ENCODE results near the gene APOE.
"Not testable (repeated sequence)": the region's sequence is repeated elsewhere in the genome, so short reads cannot be mapped to it uniquely, and the experiment has no call there.

APOE gene

DNA sequence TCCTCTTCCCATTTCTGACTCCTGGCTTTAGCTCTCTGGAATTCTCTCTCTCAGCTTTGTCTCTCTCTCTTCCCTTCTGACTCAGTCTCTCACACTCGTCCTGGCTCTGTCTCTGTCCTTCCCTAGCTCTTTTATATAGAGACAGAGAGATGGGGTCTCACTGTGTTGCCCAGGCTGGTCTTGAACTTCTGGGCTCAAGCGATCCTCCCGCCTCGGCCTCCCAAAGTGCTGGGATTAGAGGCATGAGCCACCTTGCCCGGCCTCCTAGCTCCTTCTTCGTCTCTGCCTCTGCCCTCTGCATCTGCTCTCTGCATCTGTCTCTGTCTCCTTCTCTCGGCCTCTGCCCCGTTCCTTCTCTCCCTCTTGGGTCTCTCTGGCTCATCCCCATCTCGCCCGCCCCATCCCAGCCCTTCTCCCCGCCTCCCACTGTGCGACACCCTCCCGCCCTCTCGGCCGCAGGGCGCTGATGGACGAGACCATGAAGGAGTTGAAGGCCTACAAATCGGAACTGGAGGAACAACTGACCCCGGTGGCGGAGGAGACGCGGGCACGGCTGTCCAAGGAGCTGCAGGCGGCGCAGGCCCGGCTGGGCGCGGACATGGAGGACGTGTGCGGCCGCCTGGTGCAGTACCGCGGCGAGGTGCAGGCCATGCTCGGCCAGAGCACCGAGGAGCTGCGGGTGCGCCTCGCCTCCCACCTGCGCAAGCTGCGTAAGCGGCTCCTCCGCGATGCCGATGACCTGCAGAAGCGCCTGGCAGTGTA lies 2.7 kb downstream of the APOE start:
- Histone ChIP-seq H3K27ac (ENCODE audit: low read depth, low read length, poor library complexity, severe bottlenecking) (no peak overlapping the region), H3K4me3 (ENCODE audit: low read depth, low read length, poor library complexity, severe bottlenecking) (no peak overlapping the region), H3K4me2 (ENCODE audit: low read length) (no peak overlapping the region), H3K27me3 (ENCODE audit: insufficient read depth, low read length) (no peaks in the 10 kb centered on the region), H3K9ac (ENCODE audit: low read length) (no peak overlapping the region), H3K4me1 (ENCODE audit: insufficient read depth, low read length, severe bottlenecking) (peaks cover 4% of the 10 kb centered on the region), H3K36me3 (ENCODE audit: insufficient read depth, low read length) (peaks cover 7% of the 10 kb centered on the region; the same call in 1 of the 2 replicates), H4K20me1 (ENCODE audit: insufficient read depth, low read length) (no peaks in the 10 kb centered on the region), H2AFZ (ENCODE audit: low read length) (no peak overlapping the region), H3K79me2 (ENCODE audit: insufficient read depth, low read length) (no peaks in the 10 kb centered on the region), H3K9me3 (ENCODE audit: low read length) (no peaks in the 10 kb centered on the region), H3K9me2 (ENCODE audit: low read depth, low read length) (no peaks in the 10 kb centered on the region), H3F3A (ENCODE audit: insufficient read depth, low read length) (no peaks in the 10 kb centered on the region)
- no peak for TF ChIP-seq EZH2 (IDR thresholded peaks at IDR 0.05; ENCODE audit: borderline replicate concordance, low read length)
- no peak for TF ChIP-seq CTCF (IDR thresholded peaks at IDR 0.05; ENCODE audit: low read length)

- no peaks in the 10 kb centered on the region for H3K27me3 ChIP-seq (ENCODE audit: insufficient read depth, low read length)
- no peak overlapping the region for H3K9ac ChIP-seq (ENCODE audit: low read length)
Measured at GRCh38 chr19:44908836-44909261, 3.3 kb downstream of the APOE start.

DNA sequence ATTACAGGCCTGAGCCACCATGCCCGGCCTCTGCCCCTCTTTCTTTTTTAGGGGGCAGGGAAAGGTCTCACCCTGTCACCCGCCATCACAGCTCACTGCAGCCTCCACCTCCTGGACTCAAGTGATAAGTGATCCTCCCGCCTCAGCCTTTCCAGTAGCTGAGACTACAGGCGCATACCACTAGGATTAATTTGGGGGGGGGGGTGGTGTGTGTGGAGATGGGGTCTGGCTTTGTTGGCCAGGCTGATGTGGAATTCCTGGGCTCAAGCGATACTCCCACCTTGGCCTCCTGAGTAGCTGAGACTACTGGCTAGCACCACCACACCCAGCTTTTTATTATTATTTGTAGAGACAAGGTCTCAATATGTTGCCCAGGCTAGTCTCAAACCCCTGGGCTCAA lies 4.2 kb downstream of the APOE start:
- H3K36me3 ChIP-seq (ENCODE audit: insufficient read depth, low read length): no peaks in the 10 kb centered on the region
- H3K4me3 ChIP-seq (ENCODE audit: low read depth, low read length, poor library complexity, severe bottlenecking): no peak overlapping the region
- H3F3A ChIP-seq (ENCODE audit: insufficient read depth, low read length): no peaks in the 10 kb centered on the region
- no peaks in the 10 kb centered on the region for H3K9me3 ChIP-seq (ENCODE audit: low read length)
- no peak overlapping the region for H3K27ac ChIP-seq (ENCODE audit: low read depth, low read length, poor library complexity, severe bottlenecking)
- H3K4me1 ChIP-seq (ENCODE audit: insufficient read depth, low read length, severe bottlenecking): no peaks in the 10 kb centered on the region
- H3K27me3 ChIP-seq (ENCODE audit: insufficient read depth, low read length): no peaks in the 10 kb centered on the region; the same call in 1 of the 2 replicates
- H3K79me2 ChIP-seq (ENCODE audit: insufficient read depth, low read length): no peaks in the 10 kb centered on the region
- no peak overlapping the region for H3K4me2 ChIP-seq (ENCODE audit: low read length)
- no peak for TF ChIP-seq CTCF (IDR thresholded peaks at IDR 0.05; ENCODE audit: low read length)
- no peak for TF ChIP-seq EZH2 (IDR thresholded peaks at IDR 0.05; ENCODE audit: borderline replicate concordance, low read length)
- H4K20me1 ChIP-seq (ENCODE audit: insufficient read depth, low read length): no peaks in the 10 kb centered on the region
- no peak overlapping the region for H2AFZ ChIP-seq (ENCODE audit: low read length)
- H3K9ac ChIP-seq (ENCODE audit: low read length): no peak overlapping the region
- H3K9me2 ChIP-seq (ENCODE audit: low read depth, low read length): no peaks in the 10 kb centered on the region

More at GRCh38 chr19:44908836-44909261, 3.3 kb downstream of the APOE start:
- TF ChIP-seq EZH2 (IDR thresholded peaks at IDR 0.05; ENCODE audit: borderline replicate concordance, low read length): no peak
- no peak for TF ChIP-seq CTCF (IDR thresholded peaks at IDR 0.05; ENCODE audit: low read length)
- H2AFZ ChIP-seq (ENCODE audit: low read length): no peak overlapping the region
- no peak overlapping the region for H3K27ac ChIP-seq (ENCODE audit: low read depth, low read length, poor library complexity, severe bottlenecking)
- H4K20me1 ChIP-seq (ENCODE audit: insufficient read depth, low read length): no peaks in the 10 kb centered on the region
- H3K9me2 ChIP-seq (ENCODE audit: low read depth, low read length): no peaks in the 10 kb centered on the region
- H3K4me2 ChIP-seq (ENCODE audit: low read length): no peak overlapping the region
- peaks cover 1% of the 10 kb centered on the region for H3K4me1 ChIP-seq (ENCODE audit: insufficient read depth, low read length, severe bottlenecking)
- no peaks in the 10 kb centered on the region for H3F3A ChIP-seq (ENCODE audit: insufficient read depth, low read length)
- H3K9me3 ChIP-seq (ENCODE audit: low read length): no peaks in the 10 kb centered on the region
- H3K36me3 ChIP-seq (ENCODE audit: insufficient read depth, low read length): 0 out of 2 replicates have a peak, but pooled peaks cover 4% of the 10 kb centered on the region
- no peak overlapping the region for H3K4me3 ChIP-seq (ENCODE audit: low read depth, low read length, poor library complexity, severe bottlenecking)
- no peaks in the 10 kb centered on the region for H3K79me2 ChIP-seq (ENCODE audit: insufficient read depth, low read length)

- H2AFZ ChIP-seq (ENCODE audit: low read length); H3F3A ChIP-seq (ENCODE audit: insufficient read depth, low read length); H3K4me2 ChIP-seq (ENCODE audit: low read length); H3K9me2 ChIP-seq (ENCODE audit: low read depth, low read length); H3K36me3 ChIP-seq (ENCODE audit: insufficient read depth, low read length); H3K27ac ChIP-seq (ENCODE audit: low read depth, low read length, poor library complexity, severe bottlenecking); H3K9me3 ChIP-seq (ENCODE audit: low read length); H3K4me1 ChIP-seq (ENCODE audit: insufficient read depth, low read length, severe bottlenecking); H3K79me2 ChIP-seq (ENCODE audit: insufficient read depth, low read length); H3K9ac ChIP-seq (ENCODE audit: low read length); H3K4me3 ChIP-seq (ENCODE audit: low read depth, low read length, poor library complexity, severe bottlenecking); H3K27me3 ChIP-seq (ENCODE audit: insufficient read depth, low read length); H4K20me1 ChIP-seq (ENCODE audit: insufficient read depth, low read length): not testable (repeated sequence)
Measured at GRCh38 chr19:44911896-44912295, 6.3 kb downstream of the APOE start.
